ENCODE results near the gene ADISSP.
A peak's percentile ranks its signal among the peaks of the same experiment; 100 is the strongest.

DNA sequence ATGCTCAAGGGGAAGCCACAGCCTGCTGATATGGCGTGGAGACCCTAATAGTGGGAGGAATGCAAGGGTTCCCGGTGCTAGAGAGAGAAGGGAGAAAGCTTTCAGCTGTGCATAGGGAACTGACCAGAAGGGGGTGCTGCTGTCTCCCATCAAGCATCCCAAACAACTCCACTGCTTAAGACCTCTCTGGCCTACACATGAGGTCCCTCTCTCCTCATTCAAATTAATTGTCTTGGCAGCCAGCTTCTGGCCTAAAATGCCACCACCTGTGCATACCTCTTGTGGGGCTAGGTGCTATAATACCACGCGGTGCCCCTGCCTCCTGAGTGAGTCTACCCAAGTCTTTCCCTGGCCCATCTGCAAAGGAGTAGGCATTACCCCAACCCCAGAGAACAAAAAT is 14.5 kb downstream of the ADISSP start:
- TF ChIP-seq, protein P1, sequence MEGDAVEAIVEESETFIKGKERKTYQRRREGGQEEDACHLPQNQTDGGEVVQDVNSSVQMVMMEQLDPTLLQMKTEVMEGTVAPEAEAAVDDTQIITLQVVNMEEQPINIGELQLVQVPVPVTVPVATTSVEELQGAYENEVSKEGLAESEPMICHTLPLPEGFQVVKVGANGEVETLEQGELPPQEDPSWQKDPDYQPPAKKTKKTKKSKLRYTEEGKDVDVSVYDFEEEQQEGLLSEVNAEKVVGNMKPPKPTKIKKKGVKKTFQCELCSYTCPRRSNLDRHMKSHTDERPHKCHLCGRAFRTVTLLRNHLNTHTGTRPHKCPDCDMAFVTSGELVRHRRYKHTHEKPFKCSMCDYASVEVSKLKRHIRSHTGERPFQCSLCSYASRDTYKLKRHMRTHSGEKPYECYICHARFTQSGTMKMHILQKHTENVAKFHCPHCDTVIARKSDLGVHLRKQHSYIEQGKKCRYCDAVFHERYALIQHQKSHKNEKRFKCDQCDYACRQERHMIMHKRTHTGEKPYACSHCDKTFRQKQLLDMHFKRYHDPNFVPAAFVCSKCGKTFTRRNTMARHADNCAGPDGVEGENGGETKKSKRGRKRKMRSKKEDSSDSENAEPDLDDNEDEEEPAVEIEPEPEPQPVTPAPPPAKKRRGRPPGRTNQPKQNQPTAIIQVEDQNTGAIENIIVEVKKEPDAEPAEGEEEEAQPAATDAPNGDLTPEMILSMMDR (conservative IDR thresholded peaks at IDR 0.05 in 1 of 2, IDR thresholded peaks at IDR 0.05 in 1 of 2; ENCODE audit: extremely low read depth in 1 of 2, insufficient read depth in 1 of 2, low read depth in 1 of 2, low read length in 2 of 2) = peak; percentile 71 to 80
- no peak for TF ChIP-seq EZH2 (IDR thresholded peaks at IDR 0.05; ENCODE audit: borderline replicate concordance, low read length)

All from mammary epithelial cell (primary cell).